ENCODE results near the gene POU3F3.

Gene POU3F3

DNA sequence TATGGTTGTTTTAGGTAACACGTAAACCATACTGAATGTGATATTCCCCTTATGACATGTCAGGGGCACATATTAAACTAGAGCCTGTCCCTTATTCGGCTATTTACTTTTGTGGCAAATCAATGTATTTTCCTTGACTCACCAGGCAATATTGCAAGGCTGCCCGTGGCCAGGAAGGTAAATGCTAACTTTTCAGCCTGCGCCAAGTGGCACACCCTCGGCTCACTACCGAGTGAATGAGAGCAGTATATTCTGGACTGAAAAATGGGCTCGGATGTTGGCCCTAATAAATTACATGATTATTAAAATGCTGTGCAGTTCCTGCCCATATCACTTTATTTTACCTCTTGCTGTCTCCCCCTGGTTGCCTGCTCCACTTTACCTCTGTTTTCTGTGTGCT, 46.7 kb downstream of the POU3F3 start:
- H3K36me3 Mint-ChIP-seq, result no peaks in the 10 kb centered on the region
- no peak overlapping the region for H3K4me3 Mint-ChIP-seq
- no peak overlapping the region for H3K27ac Mint-ChIP-seq
- H3K9me3 Mint-ChIP-seq, result no peaks in the 10 kb centered on the region
- no peaks in the 10 kb centered on the region for H3K4me1 Mint-ChIP-seq
- H3K27me3 Mint-ChIP-seq, result peaks cover 14% of the 10 kb centered on the region
- ATAC-seq, result no peak

DNA sequence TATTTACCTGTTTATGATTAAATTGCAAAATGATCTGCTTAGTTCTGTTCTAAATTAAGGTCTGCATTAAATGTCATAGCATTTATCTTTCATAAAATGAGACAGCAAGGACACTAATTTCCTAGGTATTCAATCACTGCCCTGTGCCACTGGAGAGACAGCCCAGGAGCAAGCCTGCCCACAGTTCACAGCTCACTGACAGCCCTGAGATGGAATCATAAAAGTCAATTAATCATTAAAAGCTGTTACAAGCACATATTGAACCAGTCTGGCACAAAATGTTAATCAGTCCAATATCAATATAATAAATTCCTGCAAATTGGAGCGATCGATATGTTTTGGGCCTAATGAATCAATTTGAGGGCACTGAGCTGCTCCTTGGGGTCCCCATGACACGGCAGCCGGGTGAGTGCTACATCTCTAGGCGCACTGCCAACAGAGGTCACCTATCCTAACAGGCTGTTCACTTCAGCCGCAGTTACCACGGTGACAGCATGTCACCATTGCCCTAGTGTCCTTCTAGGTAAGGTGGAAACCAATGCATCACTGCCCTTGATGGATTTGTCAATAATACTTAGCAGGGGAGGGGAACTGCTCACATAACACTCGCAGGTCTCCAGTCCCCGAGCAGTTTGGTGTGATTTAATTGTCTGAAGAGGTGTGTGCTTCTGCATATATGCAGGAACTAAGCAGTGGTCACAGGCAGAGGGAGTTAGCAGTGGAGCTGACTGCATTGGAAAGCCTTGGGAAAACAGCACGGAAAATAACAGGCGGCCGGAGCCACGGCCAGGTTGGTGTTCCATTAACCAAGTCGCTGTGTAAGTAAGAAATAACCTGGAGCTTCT, 47.3 kb downstream of the POU3F3 start:
- Mint-ChIP-seq H3K27me3 (peaks cover 8% of the 10 kb centered on the region), H3K4me1 (no peaks in the 10 kb centered on the region), H3K36me3 (no peaks in the 10 kb centered on the region), H3K9me3 (no peaks in the 10 kb centered on the region), H3K27ac (no peak overlapping the region), H3K4me3 (no peak overlapping the region)
- no peak for ATAC-seq

DNA sequence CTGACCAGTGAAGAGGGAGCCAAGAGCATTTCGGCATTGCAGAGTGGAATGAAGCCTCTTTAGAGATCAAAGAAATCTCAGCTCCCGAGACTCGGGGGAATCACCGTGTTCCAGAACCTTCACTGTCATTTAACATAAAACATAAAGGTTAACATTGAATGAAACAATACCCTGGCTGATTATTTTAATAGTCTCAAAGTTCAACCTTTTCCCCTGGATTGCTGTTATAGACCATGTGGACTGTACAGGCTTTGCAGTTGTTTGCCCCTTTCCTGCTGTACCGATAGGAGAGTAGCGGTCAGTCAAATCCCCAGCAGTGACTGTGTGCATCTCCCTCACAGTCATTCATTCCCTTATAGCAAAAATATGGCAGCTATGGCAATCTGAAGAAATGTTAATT, 48.4 kb downstream of the POU3F3 start:
- Mint-ChIP-seq H3K4me1 (no peaks in the 10 kb centered on the region), H3K27me3 (peaks cover 8% of the 10 kb centered on the region), H3K4me3 (no peak overlapping the region), H3K27ac (no peak overlapping the region), H3K9me3 (no peaks in the 10 kb centered on the region), H3K36me3 (no peaks in the 10 kb centered on the region)
- no peak for ATAC-seq
